ENCODE results near the gene MS4A3.

DNA sequence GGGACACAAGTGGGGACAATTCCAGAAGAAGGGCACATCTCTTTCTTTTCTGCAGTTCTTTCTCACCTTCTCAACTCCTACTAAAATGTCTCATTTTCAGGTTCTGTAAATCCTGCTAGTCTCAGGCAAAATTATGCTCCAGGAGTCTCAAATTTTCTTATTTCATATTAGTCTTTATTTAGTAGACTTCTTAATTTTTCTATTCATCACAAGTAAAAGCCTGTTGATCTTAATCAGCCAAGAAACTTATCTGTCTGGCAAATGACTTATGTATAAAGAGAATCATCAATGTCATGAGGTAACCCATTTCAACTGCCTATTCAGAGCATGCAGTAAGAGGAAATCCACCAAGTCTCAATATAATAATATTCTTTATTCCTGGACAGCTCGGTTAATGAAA is 31.9 kb downstream of the MS4A3 start, which contains the start of gene MS4A2:
- TF ChIP-seq, protein P1, sequence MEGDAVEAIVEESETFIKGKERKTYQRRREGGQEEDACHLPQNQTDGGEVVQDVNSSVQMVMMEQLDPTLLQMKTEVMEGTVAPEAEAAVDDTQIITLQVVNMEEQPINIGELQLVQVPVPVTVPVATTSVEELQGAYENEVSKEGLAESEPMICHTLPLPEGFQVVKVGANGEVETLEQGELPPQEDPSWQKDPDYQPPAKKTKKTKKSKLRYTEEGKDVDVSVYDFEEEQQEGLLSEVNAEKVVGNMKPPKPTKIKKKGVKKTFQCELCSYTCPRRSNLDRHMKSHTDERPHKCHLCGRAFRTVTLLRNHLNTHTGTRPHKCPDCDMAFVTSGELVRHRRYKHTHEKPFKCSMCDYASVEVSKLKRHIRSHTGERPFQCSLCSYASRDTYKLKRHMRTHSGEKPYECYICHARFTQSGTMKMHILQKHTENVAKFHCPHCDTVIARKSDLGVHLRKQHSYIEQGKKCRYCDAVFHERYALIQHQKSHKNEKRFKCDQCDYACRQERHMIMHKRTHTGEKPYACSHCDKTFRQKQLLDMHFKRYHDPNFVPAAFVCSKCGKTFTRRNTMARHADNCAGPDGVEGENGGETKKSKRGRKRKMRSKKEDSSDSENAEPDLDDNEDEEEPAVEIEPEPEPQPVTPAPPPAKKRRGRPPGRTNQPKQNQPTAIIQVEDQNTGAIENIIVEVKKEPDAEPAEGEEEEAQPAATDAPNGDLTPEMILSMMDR (IDR thresholded peaks at IDR 0.05; ENCODE audit: low read length) = no peak
- no peak for TF ChIP-seq EZH2 (optimal IDR thresholded peaks at IDR 0.05; ENCODE audit: low read depth, low read length)
